Amygdala (tissue), 56 donors: ENCODE measurements around the gene CAMTA1.
"Not testable (repeated sequence)": the region's sequence is repeated elsewhere in the genome, so short reads cannot be mapped to it uniquely, and the experiment has no call there.

ENCODE experiments used
- DNase-seq, 56 donors: peaks; one replicate each; lab custom pipeline; 2025; lab: John Stamatoyannopoulos, UW

Gene CAMTA1

DNA sequence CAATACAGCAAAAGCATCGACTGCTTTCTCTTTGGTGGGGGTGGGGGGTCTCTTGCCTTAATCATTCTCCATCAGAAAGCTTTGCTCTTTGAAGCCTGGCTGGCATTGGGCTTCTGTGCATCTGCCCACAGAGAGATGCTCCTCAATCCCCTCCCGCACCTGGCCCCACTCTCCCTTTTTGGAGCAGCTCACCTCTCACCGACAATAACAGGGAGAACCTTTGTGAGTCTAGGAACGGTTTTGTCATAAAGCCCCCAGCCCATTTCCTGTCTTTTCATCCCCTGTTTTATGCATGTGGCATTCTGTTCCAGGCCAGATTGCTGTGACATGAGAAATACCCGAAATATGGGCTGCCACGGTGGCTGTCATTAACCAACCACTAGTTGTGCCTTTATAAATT is 516.9 kb downstream of the CAMTA1 start:
- no peak for DNase-seq

DNA sequence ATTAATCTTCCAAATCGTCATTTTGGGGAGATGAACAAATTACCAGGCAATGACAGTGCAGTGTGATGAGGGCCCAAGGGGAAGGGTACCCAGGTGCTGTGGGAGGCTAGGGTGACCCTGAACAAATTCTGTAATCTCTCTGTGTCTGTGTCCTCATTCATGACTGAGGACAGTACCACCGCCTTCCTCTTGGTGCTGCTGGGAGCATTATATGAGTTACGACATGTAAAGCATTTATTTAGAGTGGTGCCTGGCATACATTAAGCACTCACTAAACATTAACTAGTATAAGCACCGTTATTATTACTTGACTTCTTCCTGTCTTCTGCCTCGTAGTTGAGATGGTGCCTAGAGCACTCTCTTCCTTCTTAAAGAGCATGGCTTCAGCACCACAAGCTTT is 517.6 kb downstream of the CAMTA1 start:
- DNase-seq: no peak

DNA sequence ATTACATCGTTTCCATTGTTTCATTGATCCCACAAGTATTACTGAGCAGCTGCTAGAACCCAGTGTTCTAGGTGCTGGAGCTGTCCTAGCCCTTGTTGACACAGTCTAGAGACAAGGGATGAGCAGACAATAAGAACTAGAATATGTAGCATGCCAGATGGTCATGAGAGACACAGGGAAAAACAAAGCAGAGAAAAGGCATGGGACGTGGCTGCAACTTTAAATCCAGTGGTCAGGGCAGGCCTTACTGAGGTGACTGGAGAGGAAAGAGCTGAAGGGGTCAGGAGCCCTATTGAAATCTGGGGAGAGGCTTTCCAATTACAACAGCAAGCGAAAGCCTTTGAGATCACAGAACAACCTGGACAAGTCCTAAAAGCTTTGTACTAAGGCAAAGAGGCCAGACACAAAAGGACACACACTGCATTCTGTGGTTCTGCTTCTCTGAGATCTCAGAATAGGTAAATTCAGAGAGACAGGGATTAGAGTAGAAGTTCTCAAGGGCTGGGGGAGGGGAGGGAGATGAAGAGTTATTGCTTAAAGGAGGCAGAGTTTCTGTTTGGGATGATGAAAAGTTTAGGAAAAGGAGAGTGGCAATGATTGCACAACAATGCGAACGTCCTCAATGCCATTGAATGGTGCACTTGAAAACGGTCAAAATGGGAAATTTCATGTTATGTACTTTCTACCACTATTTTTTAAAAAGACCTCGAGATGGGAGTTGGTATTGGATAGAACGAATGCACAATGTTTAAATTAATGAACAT is 518.5 kb downstream of the CAMTA1 start:
- no peak for DNase-seq

DNA sequence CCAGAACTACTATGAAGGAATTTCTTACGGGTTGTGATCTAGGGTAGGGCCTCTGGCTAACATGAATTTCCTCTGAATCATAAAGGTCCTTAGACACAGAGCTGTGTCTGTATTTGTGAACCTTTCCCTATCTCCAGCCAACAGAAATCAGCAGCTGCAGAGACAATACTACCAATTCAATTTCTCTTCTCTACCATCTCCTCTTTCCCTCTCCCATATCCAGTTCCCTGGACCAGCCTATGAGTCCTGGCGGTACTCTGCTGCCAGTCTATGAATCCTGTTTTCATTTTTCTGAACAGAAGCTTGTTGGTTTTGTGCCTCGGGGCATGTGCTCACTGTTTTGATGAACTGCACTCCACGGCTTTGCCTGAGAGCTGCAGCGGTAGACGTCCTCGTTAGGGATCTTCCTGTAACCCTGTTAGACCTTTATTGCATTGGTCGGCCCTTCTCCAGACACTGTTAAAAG is 527.9 kb downstream of the CAMTA1 start:
- peak in 1 of 56 donors; percentile 18 for DNase-seq

DNA sequence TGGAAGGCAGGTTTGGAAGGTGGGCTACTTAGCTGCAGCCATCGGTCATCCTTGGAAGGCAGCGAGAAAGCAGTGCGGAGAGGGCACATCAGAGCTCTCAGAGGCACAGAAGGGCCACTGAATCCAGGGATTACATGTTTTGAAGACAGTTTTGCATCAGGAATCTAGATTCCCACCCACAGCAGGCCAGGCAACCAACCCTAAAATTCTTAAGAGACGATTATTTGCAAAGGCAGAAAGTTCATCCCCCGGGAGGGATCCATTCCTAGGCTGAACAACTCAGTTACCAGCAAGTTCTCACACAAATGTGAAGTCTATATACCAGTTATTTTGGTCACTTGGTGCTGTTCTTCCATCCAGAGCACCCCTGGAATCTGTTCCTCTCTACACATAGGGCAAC is 528.6 kb downstream of the CAMTA1 start:
- DNase-seq: no peak

DNA sequence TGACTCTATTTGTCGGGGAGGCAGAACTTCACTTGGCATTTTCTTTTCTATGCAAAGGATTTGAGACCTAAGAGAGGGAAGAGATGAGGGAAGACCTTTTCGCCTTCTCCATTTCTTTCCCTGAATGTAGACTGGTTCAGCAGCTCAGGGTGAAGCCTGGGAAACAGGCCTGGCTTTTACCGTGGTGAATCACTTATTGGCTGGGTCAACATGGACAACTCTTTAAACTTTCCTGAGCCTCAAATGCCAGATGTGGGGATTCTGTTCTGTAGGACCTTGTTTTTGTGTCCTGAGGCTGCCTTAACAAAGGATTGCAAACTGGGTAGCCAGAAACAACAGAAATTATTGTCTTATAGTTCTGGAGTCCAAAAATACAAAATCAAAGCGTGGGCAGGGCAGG is 530.1 kb downstream of the CAMTA1 start:
- DNase-seq: no peak

DNA sequence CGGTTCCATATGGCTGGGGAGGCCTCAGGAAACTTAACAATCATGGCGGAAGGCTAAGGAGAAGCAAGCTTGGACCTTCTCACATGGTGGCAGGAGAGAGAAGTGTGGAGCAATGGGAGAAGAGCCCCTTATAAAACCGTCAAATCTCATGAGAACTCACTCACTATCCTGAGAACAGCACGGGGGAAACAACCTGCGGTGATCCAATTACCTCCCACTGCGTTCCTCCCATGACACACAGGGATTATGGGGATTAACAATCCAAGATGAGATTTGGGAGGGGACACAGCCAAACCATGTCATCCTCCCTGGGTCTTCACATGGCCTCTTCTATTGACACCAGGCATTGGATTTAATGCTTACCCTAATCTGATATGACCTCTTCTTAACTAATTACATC is 530.7 kb downstream of the CAMTA1 start:
- no peak for DNase-seq

DNA sequence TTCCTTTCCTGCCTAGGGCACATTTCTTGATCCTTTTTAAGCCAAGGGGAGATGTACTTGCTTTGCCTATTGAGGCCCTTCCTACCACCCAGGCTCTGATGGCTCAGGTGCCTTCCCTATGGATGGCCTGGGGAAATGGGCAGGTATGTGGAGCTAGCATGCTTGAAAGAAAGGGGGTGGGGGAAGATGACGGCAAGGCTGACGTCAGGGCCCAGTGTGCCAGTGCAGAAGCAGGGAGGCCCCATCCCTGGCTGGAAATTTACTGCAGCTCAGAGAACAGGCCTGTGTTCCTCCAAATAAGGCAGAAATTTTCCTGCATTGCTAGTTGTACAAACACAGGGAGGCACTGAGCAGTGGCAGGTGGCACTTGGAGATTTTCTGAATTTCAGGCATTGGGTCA is 532.6 kb downstream of the CAMTA1 start:
- DNase-seq: no peak

DNA sequence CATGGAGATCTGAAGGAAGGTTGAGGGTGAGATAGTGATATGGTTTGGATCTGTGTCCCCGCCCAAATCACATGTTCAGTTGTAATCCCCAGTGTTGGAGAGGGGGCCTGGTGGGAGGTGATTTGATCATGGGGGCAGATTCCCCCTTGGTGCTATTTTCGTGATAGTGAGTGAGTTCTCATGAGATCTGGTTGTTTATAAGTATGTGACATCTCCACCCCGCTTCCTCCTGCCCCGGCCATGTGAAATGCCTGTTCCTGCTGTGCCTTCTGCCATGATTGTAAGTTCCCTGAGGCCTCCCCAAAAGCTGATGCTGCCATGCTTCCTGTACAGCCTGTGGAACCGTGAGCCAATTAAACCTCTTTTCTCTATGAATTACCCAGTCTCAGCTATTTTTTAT is 533.9 kb downstream of the CAMTA1 start:
- DNase-seq: no peak

DNA sequence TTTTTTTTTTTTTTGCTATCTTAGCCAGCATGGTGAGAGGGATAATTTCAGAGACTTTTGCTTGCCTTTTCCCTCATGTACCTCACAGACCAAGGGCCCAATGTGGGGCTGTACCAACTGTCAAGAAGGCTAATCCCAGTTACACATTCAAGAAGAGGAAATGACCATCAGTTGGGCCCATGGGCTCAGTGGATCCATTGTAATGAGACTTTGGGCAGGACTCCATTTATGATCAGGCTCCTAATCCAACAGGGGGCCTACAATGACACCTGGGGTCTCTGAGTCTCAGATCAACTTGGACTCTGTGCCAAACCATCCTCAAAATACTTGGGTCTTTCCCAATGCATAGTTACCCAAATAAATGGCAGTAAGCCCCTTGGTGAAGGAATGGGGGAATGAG is 535.4 kb downstream of the CAMTA1 start:
- no peak for DNase-seq

DNA sequence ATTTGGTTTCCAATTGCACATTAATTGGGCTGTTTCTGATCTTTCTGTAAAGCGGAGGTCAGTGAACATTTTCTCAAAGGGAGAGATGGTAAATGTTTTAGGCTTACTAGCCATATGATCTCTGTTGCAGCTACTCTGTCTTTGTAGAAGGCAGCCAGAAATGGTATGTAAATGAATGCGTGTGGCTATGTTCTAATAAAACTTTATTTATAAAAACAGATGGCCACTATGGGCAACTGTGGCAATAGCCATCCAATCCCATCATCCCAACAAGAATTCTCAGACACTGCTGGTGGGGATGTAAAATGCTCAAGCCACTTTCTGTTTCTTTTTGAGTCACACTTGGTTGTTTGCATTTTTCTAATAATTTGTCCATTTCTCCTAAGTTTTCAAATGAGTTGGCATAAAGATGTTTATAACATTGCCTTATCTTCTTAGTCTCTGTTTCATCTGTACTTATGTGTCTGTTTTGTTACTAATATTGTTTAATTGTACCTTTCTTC is 537.1 kb downstream of the CAMTA1 start:
- DNase-seq: no peak

DNA sequence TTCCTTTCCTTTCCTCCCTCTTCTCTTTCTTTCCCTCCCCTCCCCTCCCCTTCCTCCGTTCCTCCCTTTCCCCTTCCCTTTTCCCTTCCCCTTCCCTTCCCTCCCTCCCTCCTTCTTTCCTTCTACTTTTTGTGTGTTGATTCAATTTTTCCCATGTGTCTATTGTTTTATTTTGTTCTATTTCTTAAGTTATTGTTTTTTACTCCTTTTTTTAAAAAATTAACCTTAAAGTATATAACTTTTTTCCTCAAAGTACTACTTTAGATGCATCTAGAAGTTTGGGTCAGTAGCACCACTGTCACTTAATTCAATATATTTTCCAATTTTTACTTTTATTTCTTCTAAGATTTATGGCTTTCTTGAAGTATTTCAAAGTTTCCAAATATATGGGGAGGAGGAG is 537.7 kb downstream of the CAMTA1 start:
- no peak for DNase-seq

DNA sequence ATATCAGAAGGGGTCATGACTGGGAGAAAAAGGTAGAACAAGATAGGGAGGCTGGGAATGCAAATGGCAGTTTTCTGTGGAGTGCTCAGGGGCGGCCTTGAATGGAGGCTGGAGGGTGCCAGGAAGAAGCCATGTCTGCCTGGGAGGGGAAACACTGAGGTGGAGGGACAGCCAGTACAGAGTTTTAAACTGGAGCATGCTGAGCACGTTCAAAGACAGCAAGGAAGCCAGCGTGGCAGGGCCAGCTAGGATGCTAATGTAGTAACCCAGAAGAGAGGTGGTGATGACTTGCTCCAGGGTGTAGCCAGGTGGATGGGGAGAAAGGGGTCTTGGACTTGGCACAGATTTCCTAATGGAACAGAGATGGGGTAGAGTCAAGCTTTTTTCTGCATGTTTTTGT is 540.0 kb downstream of the CAMTA1 start:
- no peak for DNase-seq

DNA sequence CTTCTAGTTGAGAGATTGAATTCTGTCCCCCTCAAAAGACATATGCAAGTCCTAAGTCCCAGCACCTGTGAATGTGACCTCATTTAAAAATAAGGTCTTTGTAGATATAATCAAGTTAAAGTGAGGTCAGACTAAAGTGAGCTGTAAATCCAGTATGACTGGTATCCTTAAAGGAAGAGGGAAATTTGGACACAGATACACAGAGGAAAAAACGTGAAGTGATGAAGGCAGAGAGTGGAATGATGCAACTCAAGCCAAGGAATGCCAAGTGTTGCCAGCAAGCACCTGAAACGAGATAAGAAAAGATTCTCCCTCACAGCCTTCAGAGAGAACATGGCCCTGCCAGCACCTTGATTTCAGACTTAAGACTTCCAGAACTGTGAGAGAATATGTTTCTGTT is 541.1 kb downstream of the CAMTA1 start:
- no peak for DNase-seq

DNA sequence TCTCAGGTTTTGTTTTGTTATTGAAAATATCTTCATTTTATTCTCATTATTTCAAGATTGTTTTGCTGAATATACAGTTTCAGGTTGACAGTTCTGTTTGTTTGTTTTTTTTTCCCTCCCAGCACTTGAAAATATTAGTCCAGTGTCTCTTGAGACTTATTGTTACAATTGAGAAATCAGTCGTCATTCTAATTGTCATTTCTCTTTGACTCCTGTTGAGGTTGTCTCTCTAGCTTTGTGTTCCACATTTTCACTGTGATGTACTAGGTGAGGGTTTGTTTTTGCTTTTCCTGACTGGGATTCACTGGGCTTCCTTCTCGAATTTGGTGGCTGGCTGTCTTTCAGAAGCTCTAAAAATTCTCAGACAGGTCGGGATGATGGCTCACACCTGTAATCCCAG is 542.6 kb downstream of the CAMTA1 start:
- DNase-seq: no peak

DNA sequence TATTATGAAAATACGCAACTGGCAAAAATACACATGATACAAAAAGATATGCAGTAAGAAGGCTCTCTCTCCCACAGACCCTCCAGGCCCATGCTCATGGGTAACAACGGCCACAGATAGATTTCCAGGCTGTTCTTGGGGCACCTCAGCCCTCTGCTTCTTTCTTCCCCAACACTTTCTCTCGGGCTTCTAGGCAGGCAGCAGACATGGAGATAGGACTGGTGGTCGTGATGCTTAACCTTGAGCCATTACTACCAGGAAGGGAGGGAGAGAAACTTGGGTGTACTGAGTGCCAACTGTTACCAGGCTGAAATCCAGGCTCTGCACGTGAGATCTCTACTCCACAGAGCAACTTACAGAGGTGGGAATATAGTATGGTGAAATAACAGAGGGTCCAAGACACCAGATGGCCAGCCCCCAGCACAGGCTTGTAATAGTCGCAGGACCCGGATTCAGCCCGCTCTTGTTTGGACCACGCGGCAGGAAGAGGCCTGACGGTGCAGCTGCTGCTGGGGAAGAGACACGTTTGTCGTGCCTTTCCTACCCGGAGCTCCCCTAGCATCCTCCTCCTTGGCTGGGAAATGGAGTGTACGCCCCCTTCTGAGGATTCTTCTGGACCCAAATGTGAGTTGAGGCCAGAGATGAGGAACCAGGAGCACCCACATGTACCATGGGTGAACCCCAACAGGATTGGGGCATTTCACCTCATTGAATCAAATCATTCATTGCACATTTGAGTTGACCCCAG is 544.8 kb downstream of the CAMTA1 start:
- no peak for DNase-seq

DNA sequence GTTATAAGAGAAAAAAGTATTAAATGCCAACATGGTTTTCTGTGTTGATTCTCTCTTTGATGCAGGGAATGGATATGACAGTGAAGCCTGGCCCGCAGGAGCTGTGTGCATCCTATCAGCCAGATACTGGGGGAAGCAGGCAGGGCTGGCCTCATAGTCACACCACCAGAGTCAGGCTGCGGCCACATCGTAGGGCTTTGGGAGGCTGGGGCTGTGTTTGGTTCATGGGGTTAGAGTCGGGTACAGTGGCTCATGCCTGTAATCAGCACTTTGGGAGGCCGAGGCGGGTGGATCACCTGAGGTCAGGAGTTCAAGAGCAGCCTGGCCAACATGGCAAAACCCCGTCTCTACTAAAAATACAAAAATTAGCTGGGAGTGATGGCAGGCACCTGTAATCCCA is 545.5 kb downstream of the CAMTA1 start:
- not testable (repeated sequence) for DNase-seq

DNA sequence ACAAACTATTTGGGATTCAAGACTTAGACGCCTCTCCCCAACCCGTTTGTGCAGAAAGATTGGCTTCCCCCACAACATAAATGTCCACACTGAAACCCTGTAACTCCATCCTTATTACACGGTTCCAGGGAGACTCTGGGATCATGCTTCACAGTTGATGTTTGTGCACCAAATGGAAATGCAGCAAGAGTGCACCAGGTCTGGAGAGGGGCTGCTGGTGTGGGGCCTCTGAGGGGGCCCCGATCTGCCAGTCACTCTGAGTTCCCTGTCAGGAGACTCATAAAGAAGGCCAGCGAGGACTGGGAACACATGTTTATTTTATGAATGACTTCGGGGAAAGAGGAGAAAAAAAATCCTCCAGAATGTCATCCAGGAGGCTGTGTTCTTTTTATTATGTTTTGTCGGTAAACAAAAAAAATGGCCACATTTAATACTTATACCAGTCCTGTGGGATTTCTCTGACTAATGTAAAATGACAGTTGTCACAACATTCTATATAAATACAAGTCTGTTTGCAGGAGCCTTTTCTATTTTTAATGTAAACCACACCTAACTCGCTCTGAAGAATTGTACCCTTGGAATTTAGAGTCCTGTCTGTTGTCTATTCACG is 546.8 kb downstream of the CAMTA1 start:
- no peak for DNase-seq

DNA sequence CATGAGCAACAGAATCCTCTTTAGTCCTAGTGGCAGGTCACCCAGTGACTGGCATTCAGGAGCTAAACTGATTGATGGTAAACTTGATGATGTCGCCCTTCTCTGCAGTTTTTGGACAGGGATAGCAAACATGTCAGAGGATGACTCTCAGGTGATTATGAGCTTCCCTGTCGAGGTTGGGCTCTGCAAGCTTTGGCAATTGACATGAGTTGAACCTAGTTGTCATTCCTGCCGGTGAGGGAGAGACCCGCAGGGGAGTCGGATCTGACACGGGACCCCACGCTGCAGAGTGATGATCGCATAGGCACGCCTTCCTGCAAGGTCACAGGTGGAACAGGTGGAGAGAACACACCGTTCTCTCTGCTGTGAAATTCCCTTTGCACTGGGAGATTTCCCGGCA is 547.8 kb downstream of the CAMTA1 start:
- DNase-seq: no peak

DNA sequence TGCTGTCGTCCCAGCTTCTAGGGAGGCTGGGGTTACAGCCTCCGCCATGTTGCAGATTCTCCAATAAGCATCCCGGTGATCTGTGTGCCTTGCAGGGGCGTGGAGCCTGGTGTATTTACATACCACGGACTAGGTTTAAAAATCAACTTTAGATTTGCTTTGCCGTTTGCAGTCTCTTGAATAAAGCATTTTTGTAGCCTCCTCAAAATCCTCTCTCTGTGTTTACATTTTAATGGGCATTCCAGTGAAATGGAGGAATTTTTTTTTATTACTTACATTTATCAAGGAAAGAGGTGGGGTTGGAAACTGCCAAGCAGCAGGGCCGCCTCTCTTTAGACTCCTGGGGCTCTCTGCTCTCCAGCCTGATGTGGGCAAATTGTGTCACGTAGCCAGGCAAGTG is 548.4 kb downstream of the CAMTA1 start:
- no peak for DNase-seq

DNA sequence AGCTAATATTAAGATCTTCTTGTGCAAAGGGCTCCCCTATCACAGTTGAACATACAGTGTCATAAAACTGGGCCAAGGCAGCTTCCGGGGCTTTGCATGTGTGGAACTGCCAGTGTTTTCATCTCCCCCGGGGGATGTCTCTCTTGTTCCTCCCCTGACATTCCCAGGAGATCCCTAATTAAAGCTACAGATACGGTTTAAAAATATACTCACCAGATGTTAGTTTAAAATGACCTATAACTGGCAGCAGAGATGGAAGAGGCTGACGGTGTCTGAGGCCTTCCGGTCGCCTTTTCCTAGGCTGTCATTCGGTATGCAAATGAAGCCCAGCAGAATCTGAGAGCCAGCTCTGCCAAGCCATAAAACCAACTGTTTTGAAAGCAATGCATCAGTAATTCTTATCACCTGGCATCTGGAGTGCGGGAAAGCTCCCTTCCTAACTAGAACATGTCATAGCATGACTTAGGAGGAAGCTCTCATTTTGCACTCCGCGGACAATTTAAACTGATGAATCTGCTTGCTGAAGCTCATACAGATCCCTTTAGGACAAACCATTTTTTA is 549.3 kb downstream of the CAMTA1 start:
- no peak for DNase-seq
